ENCODE measurements around the gene FIG4.

DNA sequence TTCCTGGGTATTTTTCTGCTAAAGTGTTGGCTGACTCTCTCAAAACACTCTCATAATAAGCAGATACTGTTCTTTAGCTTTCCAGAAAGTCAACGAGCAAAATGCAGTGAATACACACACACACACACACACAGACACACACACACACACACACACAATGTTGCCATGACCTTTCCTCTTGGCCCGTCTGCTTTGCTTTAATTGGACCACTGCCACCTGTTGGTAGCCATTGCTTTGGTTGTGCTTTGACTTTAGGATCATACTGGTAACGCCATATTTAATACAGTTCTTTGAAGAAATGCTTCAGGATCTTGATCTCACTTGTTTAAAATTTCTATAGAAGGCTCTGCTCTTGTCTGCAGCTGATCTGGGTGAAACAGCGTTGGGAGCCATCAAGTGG lies 4.4 kb downstream of the FIG4 start:
- TF ChIP-seq, protein P1, sequence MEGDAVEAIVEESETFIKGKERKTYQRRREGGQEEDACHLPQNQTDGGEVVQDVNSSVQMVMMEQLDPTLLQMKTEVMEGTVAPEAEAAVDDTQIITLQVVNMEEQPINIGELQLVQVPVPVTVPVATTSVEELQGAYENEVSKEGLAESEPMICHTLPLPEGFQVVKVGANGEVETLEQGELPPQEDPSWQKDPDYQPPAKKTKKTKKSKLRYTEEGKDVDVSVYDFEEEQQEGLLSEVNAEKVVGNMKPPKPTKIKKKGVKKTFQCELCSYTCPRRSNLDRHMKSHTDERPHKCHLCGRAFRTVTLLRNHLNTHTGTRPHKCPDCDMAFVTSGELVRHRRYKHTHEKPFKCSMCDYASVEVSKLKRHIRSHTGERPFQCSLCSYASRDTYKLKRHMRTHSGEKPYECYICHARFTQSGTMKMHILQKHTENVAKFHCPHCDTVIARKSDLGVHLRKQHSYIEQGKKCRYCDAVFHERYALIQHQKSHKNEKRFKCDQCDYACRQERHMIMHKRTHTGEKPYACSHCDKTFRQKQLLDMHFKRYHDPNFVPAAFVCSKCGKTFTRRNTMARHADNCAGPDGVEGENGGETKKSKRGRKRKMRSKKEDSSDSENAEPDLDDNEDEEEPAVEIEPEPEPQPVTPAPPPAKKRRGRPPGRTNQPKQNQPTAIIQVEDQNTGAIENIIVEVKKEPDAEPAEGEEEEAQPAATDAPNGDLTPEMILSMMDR (IDR thresholded peaks at IDR 0.05; ENCODE audit: insufficient read depth, low read length, poor library complexity, severe bottlenecking) = no peak
- TF ChIP-seq EZH2phosphoT487 (conservative IDR thresholded peaks at IDR 0.05; ENCODE audit: low read length) = no peak

Measured in SU-DHL-6 (cell line).